RWPE1 (cell line): ENCODE measurements around the gene DOK7.
"Not testable (repeated sequence)": the region's sequence is repeated elsewhere in the genome, so short reads cannot be mapped to it uniquely, and the experiment has no call there.

Source experiments
- CTCF ChIA-PET: fragments of 350-600 bp; sonication (Branson Sonifier 250); formaldehyde crosslinking; extraction: SDS; loops from one replicate; lab custom pipeline; 2021; lab: Yijun Ruan, JAX
- POLR2A ChIA-PET: fragments of 400-600 bp; formaldehyde crosslinking; extraction: SDS; loops from one replicate; lab custom pipeline; 2020; ENCODE audit warnings: antibody characterized with exemption; ENCODE audit not compliant: low non-redundant PET; lab: Yijun Ruan, JAX
- DNase-seq: peaks from one replicate; pipeline ENCODE4 v3.0.0; 2012; ENCODE audit warnings: low spot score
- H3K27ac ChIP-seq: fragments of 450-650 bp; 2 replicates; pipeline ENCODE4 v1.5.1; 2017
- TF ChIP-seq, protein P1 (sequence below): fragments of 450-650 bp; conservative IDR thresholded peaks from 2 replicates; pipeline ENCODE4 v1.5.1; 2017; ENCODE audit warnings: low read depth, mild to moderate bottlenecking

DOK7 gene

DNA sequence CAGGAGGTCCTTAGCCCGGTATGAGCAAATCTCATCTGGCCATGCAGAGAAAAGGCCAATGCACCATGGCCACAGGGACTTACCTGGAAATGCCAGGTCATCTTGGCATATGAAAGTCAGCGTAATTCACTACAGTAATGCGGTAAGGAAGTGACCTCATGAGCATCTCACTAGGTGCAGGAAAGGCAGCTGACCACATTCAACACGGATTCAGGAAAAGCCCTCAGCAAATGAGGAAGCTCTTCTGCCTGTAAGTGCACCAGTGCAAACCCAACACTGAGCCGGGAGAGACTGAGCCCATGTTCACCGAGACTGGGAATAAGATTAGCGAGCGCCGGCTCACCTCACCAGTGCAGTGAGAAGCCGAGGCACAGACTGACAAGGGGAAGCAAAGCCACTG lies 45.4 kb downstream of the DOK7 start:
- no peak overlapping the region for H3K27ac ChIP-seq
- CTCF ChIA-PET = no interaction called here
- no peak for DNase-seq
- POLR2A ChIA-PET = no interaction called here
- TF ChIP-seq, protein P1, sequence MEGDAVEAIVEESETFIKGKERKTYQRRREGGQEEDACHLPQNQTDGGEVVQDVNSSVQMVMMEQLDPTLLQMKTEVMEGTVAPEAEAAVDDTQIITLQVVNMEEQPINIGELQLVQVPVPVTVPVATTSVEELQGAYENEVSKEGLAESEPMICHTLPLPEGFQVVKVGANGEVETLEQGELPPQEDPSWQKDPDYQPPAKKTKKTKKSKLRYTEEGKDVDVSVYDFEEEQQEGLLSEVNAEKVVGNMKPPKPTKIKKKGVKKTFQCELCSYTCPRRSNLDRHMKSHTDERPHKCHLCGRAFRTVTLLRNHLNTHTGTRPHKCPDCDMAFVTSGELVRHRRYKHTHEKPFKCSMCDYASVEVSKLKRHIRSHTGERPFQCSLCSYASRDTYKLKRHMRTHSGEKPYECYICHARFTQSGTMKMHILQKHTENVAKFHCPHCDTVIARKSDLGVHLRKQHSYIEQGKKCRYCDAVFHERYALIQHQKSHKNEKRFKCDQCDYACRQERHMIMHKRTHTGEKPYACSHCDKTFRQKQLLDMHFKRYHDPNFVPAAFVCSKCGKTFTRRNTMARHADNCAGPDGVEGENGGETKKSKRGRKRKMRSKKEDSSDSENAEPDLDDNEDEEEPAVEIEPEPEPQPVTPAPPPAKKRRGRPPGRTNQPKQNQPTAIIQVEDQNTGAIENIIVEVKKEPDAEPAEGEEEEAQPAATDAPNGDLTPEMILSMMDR = no peak

DNA sequence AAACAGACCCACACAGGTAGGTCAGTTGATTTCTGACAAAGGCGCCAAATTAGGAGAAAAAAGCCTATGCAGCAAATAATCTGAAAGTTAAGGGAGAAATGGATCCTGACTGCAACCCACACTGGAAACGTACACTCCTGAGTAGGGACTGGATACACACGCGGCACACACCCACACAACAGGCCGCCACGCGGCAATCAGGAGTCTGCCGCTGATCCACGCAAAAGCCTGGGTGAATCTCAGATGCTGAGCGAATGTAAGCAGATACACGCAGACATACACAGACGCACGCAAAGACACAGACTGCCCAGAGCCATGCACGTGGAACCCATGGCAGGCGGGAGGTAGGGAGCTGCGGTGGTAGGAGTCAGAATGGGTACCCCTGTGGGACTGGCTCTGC lies 47.4 kb downstream of the DOK7 start:
- ChIA-PET CTCF (no interaction called here), POLR2A (no interaction called here)
- TF ChIP-seq, protein P1 = no peak

GRCh38 chr4:3511187-3511586 lies 48.1 kb downstream of the DOK7 start:
- TF ChIP-seq, protein P1 = no peak

More for the DNA sequence above, 47.4 kb downstream of the DOK7 start:
- no peak overlapping the region for H3K27ac ChIP-seq
- no peak for DNase-seq

GRCh38 chr4:3511601-3512000 lies 48.5 kb downstream of the DOK7 start:
- POLR2A ChIA-PET, H3K27ac ChIP-seq, CTCF ChIA-PET, DNase-seq: not testable (repeated sequence)

More at GRCh38 chr4:3511187-3511586, 48.1 kb downstream of the DOK7 start:
- ChIA-PET POLR2A (no interaction called here), CTCF (no interaction called here)
- no peak overlapping the region for H3K27ac ChIP-seq
- no peak for DNase-seq

- ChIA-PET CTCF (no interaction called here), POLR2A (no interaction called here)
- TF ChIP-seq, protein P1 = no peak
- no peak for DNase-seq
- no peak overlapping the region for H3K27ac ChIP-seq
Observed at GRCh38 chr4:3512279-3512678, 49.2 kb downstream of the DOK7 start.

GRCh38 chr4:3512719-3513118 lies 49.6 kb downstream of the DOK7 start:
- no peak for DNase-seq
- TF ChIP-seq, protein P1 = no peak
- no peak overlapping the region for H3K27ac ChIP-seq
- ChIA-PET POLR2A (no interaction called here), CTCF (no interaction called here)

DNA sequence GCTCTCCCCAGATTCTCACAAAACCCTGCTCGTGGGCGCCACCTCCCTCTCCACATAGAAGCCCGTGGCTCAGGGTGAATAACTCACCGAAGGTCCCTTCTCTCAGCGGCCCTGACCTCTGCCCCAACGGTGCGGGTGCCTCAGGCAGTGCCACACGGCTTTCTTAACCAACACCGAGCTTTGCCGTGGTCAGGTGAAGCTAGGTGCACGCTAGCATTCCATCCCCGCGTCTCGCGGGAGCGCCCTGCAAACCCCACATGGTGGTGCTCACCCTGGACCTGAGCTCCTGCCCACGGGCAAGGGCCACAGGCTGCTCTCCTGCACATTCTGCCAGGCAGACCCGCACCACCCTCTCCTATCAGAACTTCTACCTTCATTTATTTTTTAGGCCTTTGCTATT lies 50.7 kb downstream of the DOK7 start:
- ChIA-PET POLR2A (no interaction called here), CTCF (no interaction called here)

More for the DNA sequence above, 50.7 kb downstream of the DOK7 start:
- H3K27ac ChIP-seq = no peak overlapping the region
- DNase-seq = no peak
- TF ChIP-seq, protein P1 = no peak
